ENCODE data around the gene TBC1D5.

GRCh38 chr3:17153209-17153608 is 589.2 kb downstream of the TBC1D5 start:
- TF ChIP-seq CTCF (IDR thresholded peaks at IDR 0.05), result no peak
- TF ChIP-seq POLR2A (IDR thresholded peaks at IDR 0.05), result no peak
